GM19468 (cell line): ENCODE results near the gene ZC3H4.
"Not testable (repeated sequence)": the region's sequence is repeated elsewhere in the genome, so short reads cannot be mapped to it uniquely, and the experiment has no call there.

Source experiments
- ATAC-seq: cut with Tn5 transposase; IDR thresholded peaks from one replicate; pipeline ENCODE4 v1.9.1; 2021; ENCODE audit warnings: mild to moderate bottlenecking, moderate library complexity, moderate number of reproducible peaks; ENCODE audit not compliant: unreplicated experiment; ENCODE audit errors: extremely low read depth

ZC3H4 gene

DNA sequence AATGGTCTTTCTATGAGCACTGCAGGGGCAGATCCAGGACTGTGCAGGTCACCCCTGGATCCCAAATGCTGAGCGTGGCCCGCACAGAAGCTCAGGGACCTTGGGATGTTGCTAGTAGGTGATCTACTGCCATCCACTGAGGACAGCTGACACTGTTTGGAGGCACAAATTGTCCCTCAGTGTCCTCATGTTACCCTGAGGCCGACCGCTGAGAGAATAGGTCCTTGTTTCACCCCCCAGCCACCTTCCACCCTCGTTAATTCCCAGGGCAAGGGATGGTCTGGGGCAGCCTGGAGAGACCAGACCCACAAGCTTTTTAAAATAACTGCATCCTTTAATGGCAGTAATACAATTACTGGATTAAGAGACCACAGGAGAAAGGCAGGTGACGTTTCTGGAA, 49.7 kb downstream of the ZC3H4 start:
- ATAC-seq = no peak

DNA sequence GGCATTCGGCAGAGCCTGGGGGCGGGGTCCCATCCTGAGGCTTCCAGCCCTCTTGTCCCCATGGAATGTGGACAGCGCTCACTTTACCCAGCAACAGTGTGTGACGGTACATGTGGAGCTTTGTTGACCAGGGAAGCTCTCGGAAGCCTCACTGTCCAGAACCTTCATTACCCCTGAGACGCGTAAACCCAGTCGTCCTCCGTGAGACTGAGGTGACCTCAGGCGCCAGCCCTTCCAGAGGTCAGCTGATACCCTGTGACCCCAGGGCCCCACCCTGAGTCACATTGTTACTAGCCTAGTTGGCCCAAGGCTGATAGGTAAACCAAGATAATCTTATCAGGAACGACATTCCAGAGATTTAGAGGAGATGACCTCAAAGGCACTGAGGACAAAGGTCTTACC, 55.0 kb downstream of the ZC3H4 start:
- no peak for ATAC-seq

DNA sequence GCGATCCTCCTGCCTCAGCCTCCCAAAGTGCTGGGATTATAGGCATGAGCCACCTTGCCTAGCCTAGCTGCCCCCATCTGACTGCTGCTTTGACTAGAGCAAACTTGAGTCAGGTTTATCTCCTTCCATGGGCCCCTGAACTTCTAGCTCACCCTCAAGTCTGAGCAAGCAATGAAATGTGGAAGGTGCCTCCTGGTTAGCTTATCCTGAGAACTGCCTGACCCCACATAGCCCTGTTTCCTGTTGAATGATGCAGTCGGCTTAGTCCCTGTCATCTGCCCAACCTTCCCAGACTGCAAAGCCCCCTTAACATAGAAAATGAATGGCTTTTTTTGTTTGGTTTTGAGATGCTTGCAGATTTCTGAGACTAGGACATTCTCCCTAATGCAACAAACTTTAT, 56.2 kb downstream of the ZC3H4 start:
- ATAC-seq = no peak

DNA sequence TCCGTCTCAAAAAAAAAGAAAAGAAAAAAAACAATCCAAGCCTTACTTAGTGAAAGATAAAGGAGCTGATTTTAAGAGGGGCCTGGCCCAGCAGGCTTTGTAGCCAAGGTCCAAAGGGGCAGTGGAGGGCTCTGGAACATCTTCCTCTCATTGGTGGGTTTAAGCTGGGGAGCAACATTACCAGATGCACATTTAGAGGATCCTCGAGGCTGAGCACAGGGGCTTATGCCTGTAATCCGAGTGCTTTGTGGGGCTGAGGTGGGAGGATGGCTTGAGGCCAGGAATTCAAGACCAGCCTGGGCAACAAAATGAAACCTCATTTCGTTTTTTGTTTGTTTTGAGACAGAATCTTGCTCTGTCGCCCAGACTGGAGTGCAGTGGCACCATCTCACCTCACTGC, 57.2 kb downstream of the ZC3H4 start:
- no peak for ATAC-seq

DNA sequence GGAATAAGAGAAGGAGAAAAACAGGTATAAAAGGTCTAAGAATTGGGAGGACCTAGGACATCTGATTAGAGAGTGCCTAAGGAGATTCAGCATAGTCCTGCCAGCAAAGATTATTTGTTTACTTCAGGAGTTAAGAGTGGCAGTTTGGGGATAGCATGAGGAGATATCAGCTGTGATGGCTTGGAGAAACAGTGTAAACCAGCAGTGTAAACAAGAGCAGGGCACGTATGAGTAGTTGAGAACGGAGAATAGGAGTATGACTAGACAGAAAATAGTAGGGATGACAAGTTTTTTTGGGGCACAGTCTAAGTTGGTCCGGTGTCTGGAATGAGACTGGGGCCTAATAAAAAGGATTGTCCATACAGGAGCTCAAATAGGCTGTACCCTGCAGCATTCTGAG, 63.0 kb downstream of the ZC3H4 start:
- not testable (repeated sequence) for ATAC-seq

DNA sequence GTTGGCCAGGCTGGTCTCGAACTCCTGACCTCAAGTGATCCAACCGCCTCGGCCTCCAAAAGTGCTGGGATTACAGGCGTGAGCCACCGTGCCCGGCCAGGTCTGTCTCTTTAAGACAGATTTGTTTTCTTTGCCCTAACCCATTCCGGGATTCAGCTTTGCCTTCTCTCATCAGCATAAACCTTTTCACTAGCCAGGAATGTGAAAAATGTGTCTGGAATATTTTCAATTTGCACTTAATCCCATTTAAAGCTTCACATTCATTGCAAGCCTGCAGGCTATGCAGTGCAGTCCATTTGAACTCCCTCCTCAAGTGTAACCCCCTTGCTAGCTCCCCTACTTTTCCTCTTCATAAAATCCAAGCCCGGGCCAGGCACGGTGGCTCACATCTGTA, 64.3 kb downstream of the ZC3H4 start:
- no peak for ATAC-seq

DNA sequence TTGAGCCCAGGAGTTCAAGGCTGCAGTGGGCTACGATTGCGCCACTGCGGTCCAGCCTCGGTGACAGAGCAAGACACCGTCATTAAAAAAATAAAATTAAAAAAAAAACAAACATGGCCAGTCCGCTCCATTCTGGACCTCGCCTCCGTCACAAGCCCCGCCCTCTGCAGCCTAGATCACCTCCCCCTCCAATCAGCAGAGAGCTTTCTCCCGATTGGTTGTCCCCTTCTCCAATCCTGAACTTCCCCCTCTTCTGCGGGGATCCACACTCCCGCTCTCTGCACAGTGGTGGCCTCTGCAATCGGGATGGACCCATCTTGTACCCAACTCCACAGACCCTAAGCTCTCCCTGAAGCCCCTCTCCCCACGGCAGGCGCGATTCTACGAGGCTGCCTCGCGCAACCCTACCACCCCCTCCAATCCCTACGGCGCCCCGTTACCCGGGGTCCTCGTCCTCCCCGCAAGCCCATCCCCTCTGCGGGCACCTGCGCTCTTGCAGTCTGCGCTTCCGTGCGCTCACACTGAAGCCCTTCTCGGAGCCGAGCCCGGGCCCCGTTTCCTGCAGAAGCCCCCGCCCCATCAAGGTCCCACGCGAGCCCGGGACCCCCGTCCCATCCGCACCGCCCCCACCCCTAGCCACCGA, 65.7 kb downstream of the ZC3H4 start:
- ATAC-seq = no peak

DNA sequence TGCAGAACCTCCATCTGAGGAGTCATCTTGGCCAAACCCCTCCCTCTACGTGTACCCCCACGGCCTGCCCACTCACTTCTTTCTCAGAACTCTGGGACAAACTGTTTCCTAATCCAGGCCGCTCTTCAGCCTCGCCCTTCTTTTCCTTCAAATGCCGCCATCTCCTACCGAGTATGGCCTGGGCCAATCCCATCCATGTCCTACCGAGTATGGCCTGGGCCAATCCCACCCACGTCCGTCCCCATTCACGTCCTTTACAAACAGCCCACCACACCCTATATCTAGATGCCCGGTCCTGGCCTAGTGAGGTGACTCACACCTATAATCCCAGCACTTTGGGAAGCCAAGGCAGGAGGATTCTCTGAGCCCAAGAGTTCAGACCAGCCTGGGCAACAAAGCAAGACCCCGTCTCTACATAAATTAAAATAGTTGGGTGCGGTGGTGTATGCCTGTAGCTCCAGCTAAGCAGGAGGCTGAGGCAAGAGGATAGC, 66.3 kb downstream of the ZC3H4 start:
- no peak for ATAC-seq

DNA sequence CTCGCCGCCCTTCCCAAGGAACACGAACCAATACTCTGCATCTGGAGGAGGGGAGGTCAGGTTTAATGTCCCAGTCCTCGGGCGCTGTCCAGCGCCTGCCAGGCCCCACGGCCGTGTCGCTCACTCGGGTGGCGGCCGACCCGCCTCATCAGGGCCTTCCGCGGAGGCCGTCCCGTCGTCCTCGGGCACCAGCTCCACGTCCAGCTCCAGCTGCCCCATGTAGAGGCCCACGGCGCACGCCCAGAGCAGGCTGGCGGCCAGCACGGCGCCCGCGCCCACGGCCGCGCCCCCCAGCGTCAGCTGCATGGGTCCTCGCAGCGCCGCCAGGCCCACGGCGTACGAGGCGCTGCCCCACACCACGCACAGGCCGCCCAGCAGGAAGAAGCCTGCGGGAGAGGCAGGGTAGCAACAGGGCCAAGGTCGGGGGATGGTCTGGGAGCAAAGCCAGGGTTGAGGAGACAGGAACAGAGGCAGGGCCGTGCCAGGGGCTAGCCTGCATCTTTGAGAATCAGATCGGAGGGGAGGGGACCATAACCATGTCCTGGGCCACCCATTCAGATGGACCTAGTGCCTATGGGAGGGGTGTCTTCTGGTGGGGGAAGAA, 67.6 kb downstream of the ZC3H4 start:
- ATAC-seq = no peak

DNA sequence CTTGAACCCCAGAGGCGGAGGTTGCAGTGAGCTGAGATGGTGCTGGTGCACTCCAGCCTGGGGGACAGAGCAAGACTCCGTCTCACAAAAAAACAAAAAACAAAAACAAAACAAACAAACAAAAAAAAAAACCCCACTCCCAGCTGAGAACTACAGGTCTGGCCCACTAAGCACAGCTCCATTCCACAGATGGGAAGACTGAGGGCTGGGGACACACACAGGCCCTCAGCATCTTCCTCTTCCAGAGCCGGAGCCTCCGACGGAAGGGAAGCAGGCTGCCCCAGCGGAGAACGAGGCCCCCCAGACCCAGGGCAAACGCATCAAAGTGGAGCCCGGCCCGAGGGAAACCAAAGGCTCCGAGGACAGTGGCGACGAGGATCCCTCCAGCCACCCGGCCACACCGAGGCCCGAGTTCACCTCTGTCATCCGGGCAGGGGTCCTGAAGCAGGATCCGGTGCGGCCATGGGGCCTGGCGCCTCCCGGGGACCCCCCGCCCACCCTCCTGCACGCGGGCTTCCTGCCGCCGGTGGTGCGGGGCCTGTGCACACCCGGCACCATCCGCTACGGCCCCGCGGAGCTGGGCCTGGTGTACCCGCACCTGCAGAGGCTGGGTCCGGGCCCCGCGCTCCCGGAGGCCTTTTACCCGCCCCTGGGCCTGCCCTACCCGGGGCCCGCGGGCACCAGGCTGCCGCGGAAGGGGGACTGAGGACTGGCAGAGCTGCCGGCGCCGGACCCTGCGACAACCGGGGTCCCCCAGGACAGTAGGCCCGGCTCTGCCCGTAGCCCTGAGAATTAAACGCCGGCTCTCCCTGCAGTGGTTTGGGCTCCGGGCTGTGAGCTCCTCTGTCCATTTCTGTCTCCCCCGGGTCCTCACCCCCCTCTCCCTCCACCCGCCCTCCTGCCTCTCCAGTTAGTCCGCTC, 68.4 kb downstream of the ZC3H4 start:
- no peak for ATAC-seq

DNA sequence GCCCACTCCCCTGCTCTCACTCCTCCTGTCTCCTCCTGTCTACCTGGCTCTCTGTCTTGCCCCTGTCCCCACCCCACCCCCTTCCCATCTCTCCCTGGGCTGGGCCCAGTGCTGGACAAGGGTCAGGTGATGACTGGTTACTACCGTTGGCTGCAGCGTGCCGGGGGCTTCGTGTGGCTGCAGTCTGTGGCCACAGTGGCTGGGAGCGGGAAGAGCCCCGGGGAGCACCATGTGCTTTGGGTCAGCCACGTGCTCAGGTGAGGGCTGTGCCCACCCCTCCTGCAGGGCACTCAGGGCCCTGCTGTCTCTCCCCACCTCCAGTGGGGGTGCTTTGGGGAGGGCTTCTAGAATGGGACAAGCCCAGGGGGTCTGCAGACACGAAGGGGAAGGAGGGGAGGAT, 72.7 kb downstream of the ZC3H4 start:
- ATAC-seq = no peak

DNA sequence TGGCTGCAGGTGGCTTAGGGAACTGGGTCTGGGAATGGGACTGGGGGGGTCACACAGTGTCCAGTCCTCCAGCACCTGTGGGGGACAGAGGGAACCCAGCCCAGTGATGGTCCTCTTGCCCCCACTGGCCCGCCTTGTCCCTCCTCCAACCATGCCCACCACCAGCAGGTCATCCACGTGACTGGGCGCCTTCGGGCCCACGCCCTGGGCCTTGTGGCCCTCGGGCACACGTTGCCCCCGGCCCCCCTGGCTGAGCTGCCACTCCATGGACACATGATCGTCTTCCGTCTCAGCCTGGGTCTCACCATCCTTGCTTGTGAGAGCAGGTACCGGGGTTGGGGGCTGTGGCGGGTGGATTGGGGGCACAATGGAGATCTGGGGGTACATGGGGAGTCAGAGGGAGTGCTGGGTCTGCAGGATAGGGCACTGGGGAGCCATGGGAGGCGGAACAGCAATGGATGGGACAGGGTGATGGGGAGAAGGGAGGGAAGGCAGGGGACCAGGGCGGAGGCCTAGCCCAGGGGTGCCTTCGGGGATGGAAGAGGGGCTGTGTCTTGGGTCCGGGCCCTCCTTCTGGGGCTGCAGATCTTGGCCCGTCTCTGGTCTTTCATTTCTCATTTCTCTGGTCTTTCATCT, 74.2 kb downstream of the ZC3H4 start:
- no peak for ATAC-seq

DNA sequence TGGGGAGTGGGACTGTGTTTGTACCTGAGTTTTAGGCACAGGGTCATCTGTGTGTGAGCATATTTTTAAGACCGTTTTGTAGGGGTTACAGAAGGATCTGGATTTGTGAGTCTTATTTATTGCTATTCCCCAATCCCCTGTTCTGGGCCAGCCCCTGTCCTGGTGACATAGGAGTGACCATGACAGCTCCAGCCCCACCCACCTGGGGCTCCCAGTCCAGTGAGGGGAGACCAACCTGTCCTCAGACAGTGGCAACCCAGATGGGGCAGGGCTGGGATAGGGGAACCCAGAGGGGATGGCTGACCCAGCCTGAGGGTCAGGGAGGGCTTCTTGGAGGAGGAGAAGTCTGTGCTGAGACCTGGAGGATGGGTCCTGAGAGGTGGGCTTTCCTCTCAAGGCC, 75.8 kb downstream of the ZC3H4 start:
- ATAC-seq = no peak

DNA sequence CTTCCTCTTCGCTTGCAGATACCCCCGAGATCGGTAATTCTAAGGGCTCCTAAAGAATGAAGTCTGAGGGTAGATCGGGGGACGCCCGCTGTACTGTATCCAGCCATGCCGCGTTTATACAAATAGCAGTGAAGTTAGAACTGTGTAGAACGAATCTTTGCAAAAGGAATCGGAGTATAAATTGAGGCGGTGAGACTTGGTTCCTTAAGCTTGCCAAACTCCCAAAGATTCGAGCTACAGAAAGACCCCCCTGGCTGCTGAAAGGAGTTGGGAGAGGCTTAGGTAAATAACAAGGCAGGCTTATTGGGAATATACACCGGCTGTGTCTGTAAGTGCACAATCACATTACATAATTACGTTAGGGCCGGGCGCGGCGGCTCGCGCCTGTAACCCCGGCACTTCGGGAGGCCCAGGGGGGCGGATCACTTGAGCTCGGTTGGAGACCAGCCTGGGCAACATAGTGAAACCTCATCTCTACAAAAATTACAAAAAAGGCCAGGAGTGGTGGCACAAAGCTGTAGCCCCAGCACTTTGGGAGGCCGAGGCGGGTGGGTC, 77.4 kb downstream of the ZC3H4 start:
- no peak for ATAC-seq

DNA sequence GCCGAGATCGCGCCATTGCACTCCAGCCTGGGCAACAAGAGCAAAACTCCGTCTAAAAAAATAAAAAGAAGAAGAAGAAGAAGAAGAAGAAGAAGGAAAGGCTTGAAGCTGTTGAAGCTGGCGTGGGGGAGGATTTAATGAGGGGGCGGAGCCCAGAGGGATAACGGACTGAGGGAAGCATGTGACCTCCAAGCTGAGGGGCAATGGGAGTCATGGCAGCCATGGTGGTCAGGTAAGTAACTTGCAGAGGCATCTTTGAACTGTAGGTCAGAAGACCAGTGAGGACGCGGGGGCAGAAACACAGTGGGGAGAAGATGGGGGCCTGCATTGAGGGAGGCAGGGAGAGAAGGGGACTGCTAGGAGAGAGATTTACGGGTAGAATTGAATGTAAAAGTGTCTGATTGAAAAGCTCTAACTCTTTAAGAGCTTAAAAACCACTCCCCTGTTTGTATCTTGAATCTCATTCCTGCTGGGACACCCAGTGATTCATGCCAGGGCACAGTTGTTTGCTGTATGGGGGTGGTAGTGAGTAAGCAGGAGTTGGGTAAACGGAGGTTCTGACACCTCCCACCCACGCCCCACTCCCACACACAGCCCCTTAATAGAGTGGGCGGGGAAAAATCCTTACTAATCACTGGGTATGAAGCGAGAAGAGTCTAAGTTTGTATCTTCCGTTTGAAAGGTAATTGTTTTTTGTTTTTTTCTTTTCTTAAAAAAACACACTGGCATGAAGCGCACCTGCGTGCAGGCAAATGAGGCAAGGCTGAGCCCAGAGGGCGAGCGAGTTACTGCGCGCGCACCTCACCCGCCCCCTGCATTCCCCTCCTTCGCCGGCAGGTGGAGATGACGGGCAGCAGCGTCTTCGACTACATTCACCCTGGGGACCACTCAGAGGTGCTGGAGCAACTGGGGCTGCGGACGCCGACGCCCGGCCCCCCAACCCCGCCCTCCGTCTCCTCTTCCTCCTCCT, 78.2 kb downstream of the ZC3H4 start:
- ATAC-seq = peak; percentile 44

DNA sequence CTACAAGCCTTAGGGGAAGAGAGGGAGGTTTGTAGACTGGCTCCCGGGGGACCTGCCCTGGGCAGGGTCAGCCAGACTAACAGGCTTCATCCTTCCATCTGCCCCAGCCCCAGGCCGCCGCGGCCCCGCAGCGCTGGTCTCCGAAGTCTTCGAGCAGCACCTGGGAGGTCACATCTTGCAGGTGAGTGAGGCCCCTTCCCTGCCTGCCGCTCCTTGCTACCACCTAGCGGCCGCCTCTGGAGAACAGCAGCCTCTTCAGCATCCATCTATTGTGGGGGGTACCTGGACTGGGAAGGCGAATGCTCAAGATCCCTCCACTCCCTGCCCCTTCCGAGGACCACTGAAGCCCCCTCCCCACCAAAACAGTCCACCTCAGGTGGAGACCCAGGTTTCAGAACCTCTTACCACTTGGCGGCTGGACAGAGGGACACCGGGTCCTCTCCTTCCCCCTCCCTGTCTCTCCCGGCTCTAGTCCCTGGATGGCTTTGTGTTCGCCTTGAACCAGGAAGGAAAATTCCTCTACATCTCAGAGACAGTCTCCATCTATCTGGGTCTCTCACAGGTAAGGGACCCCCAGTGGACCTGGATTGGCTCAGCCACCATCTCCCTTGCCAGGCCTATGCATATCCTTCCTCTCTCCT, 81.3 kb downstream of the ZC3H4 start:
- ATAC-seq = no peak

DNA sequence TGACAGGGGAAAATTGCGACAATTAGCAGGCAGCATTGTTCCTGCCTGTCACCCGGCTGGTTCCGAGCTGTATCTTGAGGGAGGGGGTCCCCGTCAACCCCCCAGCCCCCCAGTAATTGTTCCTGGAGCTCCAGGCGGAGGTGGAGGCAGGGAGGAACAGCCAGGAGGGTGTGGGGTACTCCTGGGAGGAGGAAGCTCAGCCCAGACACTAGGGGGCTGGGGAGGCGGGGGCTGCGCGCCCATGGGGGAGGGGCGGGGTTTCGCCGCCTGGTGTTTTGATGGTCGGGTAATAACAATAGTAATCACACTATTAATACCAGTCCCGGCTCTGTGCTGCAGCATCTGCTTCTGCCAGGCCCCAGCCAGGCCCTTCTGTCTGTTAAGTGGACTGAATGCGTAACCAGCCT, 85.4 kb downstream of the ZC3H4 start:
- ATAC-seq = no peak

DNA sequence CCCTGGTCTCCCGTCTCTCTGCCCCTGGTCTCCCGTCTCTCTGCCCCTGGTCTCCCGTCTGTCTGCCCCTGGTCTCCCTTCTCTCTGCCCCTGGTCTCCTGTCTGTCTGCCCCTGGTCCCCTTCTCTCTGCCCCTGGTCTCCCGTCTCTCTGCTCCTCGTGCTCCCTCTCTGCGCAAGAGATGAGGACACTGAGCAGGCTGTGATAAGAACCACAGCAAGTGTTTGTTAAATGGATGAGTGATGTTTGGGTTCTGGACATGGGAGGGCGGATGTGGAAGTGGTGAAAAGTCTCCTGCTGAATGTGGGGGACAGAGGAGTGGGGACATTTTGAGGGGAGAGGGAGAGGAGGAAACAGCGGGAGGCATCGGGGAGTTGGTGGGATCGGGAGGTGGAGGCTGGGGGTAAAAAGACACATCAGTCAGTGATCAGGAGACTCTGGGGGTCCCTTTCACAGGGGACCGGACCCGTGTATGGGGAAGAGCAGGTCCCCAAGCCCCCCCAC, 85.9 kb downstream of the ZC3H4 start:
- no peak for ATAC-seq

DNA sequence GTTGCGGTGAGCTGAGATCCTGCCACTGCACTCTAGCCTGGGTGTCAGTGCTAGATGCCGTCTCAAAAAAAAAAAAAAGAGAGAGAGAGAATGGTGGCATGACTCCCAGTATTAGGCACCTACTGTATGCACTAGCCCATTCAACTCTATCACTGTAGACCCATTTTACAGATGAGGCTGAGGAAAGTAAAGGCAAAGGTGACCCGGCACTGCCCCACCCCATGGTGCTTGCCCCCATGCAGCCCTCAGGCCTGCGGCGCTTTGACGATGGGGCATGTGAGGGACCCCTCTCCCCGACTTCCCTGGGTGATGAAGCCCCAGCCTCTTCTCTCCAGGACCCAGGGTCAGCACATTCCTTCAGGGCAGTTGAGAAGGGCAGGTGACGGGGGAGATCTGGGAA, 86.7 kb downstream of the ZC3H4 start:
- ATAC-seq = no peak
